Common myeloid progenitor, CD34-positive (primary cell): Measurements from ENCODE around the gene TBL1Y.

Experiments
- CTCF ChIA-PET: fragments of 350-600 bp; sonication (Branson Sonifier 250); formaldehyde crosslinking; loops from one replicate; lab custom pipeline; 2021; ENCODE audit warnings: antibody characterized with exemption; lab: Charles Lee
- POLR2A ChIA-PET: fragments of 350-600 bp; sonication (Branson Sonifier 250); formaldehyde crosslinking; loops from one replicate; lab custom pipeline; 2021; ENCODE audit warnings: antibody characterized with exemption; lab: Charles Lee
- DNase-seq, 3 donors: peaks; one replicate each; pipeline versions ENCODE4 v3.0.0 to v3.0.0-alpha.2; 2013
- H3K27ac ChIP-seq, 2 experiments: 1 replicate in 1 of 2; 2 replicates in 1 of 2; pipeline ENCODE4 v1.7.0; 2013; ENCODE audit warnings: inconsistent platforms in 2 of 2, low read length in 2 of 2, mild to moderate bottlenecking in 2 of 2, low read depth in 1 of 2, moderate library complexity in 1 of 2; ENCODE audit not compliant: severe bottlenecking in 2 of 2, insufficient read depth in 1 of 2, poor library complexity in 1 of 2
- H3K27me3 ChIP-seq, 5 experiments: replicated peaks in 2 of 5; 1 replicate in 3 of 5; 2 replicates in 2 of 5; pipeline versions ENCODE4 v1.6.1 to v1.7.0; 2013; ENCODE audit warnings: low read length in 4 of 5, mild to moderate bottlenecking in 2 of 5, moderate library complexity in 2 of 5, inconsistent platforms in 1 of 5; ENCODE audit not compliant: insufficient read depth in 5 of 5, control insufficient read depth in 4 of 5
- H3K36me3 ChIP-seq, 4 experiments: 1 replicate in 2 of 4; 2 replicates in 2 of 4; pipeline versions ENCODE4 v1.6.1 to v1.7.0; 2013; ENCODE audit warnings: low read length in 3 of 4, control low read depth in 1 of 4, mild to moderate bottlenecking in 1 of 4; ENCODE audit not compliant: control insufficient read depth in 4 of 4, insufficient read depth in 4 of 4
- H3K4me1 ChIP-seq, 4 experiments: 1 replicate in 3 of 4; 2 replicates in 1 of 4; pipeline versions ENCODE4 v1.6.1 to v1.7.1; 2013; ENCODE audit warnings: low read length in 3 of 4, mild to moderate bottlenecking in 3 of 4, control low read depth in 1 of 4, inconsistent platforms in 1 of 4, moderate library complexity in 1 of 4; ENCODE audit not compliant: control insufficient read depth in 4 of 4, insufficient read depth in 4 of 4; ENCODE audit errors: control extremely low read depth in 1 of 4
- H3K4me3 ChIP-seq, 7 experiments: 1 replicate in 4 of 7; 2 replicates in 3 of 7; pipeline versions ENCODE4 v1.5.1 to v1.7.0; 2013; ENCODE audit warnings: mild to moderate bottlenecking in 7 of 7, low read length in 6 of 7, moderate library complexity in 6 of 7, inconsistent platforms in 2 of 7, low read depth in 2 of 7, control low read depth in 1 of 7; ENCODE audit not compliant: insufficient read depth in 4 of 7, control insufficient read depth in 1 of 7; ENCODE audit errors: extremely low read depth in 1 of 7
- H3K9me3 ChIP-seq, 5 experiments: 1 replicate in 4 of 5; 2 replicates in 1 of 5; pipeline versions ENCODE4 v1.6.1 to v1.7.1; 2013; ENCODE audit warnings: low read length in 4 of 5, mild to moderate bottlenecking in 2 of 5, inconsistent platforms in 1 of 5, low read depth in 1 of 5, moderate library complexity in 1 of 5; ENCODE audit not compliant: control insufficient read depth in 4 of 5, insufficient read depth in 2 of 5; ENCODE audit errors: control extremely low read depth in 1 of 5
- WGBS: methylation state at CpG from one replicate; pipeline ENCODE4 v1.1.5; 2013; ENCODE audit not compliant: insufficient coverage; 5-methylcytosine and 5-hydroxymethylcytosine counted together

The TBL1Y gene

GRCh38 chrY:7128211-7128610 is 217.7 kb downstream of the TBL1Y start:
- no peaks in the 10 kb centered on the region for H3K27me3 ChIP-seq
- ChIA-PET CTCF (no interaction called here), POLR2A (no interaction called here)
- no CpG with 5 or more reads among the region's 3 CpGs for WGBS
- H3K4me3 ChIP-seq = no peak overlapping the region
- no peaks in the 10 kb centered on the region for H3K4me1 ChIP-seq
- no peak overlapping the region for H3K27ac ChIP-seq
- H3K36me3 ChIP-seq = no peaks in the 10 kb centered on the region
- no peaks in the 10 kb centered on the region for H3K9me3 ChIP-seq
- DNase-seq = no peak
